ENCODE data around the gene RGR. TPM values are rescaled to one million over a fixed set of nuclear protein-coding genes. Genes with fewer than 3 reads are reported as not detected.
"Not testable (repeated sequence)": the region's sequence is repeated elsewhere in the genome, so short reads cannot be mapped to it uniquely, and the experiment has no call there.

Gene RGR
- total RNA-seq, 2 donors from 2014 or later = not detected

DNA sequence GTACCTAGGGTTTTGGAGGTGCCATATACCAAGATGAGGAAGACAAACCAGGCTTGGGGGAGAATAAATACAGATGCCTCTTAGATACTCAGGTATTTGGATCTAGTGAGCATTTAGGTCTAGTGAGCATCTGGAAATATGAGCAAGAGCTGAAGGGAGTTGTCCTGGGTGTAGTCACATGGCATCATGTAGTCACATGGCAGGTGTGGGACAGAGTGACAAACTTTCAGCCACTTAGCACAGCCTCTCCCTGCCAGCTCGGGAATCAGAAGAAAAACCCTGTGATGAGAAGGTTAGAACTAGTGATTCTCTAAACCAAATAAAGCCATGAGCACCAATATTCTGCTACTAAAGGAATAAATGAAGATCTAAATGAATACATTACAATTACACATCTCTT, 24.3 kb downstream of the RGR start:
- Histone ChIP-seq H3K4me1 (peaks cover 0 to 6% of the 10 kb centered on the region in 2 donors), H3K27ac (no peak overlapping the region), H3K4me3 (no peak overlapping the region), H3K27me3 (no peaks in the 10 kb centered on the region), H3K9me3 (no peaks in the 10 kb centered on the region), H3K36me3 (no peaks in the 10 kb centered on the region)
- TF ChIP-seq, protein P1, sequence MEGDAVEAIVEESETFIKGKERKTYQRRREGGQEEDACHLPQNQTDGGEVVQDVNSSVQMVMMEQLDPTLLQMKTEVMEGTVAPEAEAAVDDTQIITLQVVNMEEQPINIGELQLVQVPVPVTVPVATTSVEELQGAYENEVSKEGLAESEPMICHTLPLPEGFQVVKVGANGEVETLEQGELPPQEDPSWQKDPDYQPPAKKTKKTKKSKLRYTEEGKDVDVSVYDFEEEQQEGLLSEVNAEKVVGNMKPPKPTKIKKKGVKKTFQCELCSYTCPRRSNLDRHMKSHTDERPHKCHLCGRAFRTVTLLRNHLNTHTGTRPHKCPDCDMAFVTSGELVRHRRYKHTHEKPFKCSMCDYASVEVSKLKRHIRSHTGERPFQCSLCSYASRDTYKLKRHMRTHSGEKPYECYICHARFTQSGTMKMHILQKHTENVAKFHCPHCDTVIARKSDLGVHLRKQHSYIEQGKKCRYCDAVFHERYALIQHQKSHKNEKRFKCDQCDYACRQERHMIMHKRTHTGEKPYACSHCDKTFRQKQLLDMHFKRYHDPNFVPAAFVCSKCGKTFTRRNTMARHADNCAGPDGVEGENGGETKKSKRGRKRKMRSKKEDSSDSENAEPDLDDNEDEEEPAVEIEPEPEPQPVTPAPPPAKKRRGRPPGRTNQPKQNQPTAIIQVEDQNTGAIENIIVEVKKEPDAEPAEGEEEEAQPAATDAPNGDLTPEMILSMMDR (IDR thresholded peaks at IDR 0.05) = no peak
- no peak for DNase-seq (ENCODE audit: low spot score)

DNA sequence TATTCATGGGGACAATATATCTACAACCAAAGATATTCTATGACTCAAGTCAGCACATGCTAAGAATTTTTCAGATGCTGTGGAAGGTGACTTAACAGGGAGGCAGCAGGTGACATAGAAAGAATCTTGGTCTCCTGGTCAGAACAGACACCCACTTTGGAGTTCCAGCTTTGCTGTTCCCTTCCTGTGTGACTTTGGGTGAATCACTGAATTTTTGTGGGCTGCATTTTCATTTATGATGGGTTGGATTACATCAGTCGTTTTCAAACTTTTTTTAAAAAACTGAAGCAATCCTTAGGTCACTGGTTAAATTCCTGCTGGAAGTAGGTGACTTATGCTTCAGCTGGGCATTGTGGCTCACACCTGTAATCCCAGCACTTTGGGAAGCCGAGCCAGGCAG, 24.9 kb downstream of the RGR start:
- Histone ChIP-seq H3K4me3 (no peak overlapping the region), H3K4me1 (peaks cover 0 to 2% of the 10 kb centered on the region in 2 donors), H3K36me3 (no peaks in the 10 kb centered on the region), H3K27me3 (no peaks in the 10 kb centered on the region), H3K9me3 (no peaks in the 10 kb centered on the region), H3K27ac (no peak overlapping the region)
- TF ChIP-seq, protein P1 (IDR thresholded peaks at IDR 0.05) = no peak
- no peak for DNase-seq (ENCODE audit: low spot score)

DNA sequence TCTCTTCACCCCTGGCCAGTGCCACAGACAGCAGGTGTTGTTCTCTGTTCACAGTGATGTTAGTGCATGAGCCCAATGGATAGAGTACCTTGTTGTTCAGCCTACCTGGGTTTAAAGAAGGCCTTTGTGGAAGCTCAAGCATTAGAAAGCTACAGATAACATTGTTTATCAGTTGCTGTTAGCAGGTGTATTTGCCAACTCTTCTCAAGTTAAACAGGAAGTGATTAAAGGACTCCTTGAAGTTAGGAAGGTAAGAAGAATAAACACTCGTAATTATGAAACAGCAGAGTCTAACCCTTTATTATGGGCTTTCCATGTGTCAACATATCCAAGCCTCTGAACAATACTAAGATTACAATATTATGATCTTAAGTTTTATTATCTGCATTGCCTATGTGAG, 25.9 kb downstream of the RGR start:
- H3K27ac ChIP-seq = no peak overlapping the region
- H3K36me3 ChIP-seq = no peaks in the 10 kb centered on the region
- no peaks in the 10 kb centered on the region for H3K9me3 ChIP-seq
- no peaks in the 10 kb centered on the region for H3K4me1 ChIP-seq
- H3K4me3 ChIP-seq = no peak overlapping the region
- H3K27me3 ChIP-seq = no peaks in the 10 kb centered on the region
- TF ChIP-seq, protein P1 (IDR thresholded peaks at IDR 0.05) = no peak
- no peak for DNase-seq (ENCODE audit: low spot score)

DNA sequence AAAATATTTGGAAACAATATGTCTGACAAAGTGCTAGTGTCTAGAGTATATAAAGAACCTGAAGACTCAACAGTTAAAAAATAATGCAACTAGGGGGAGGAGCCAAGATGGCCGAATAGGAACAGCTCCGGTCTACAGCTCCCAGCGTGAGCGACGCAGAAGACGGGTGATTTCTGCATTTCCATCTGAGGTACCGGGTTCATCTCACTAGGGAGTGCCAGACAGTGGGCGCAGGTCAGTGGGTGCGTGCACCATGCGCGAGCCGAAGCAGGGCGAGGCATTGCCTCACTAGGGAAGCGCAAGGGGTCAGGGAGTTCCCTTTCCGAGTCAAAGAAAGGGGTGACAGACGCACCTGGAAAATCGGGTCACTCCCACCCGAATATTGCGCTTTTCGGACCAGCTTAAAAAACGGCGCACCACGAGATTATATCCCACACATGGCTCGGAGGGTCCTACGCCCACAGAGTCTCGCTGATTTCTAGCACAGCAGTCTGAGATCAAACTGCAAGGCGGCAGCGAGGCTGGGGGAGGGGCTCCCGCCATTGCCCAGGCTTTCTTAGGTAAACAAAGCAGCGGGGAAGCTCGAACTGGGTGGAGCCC, 35.1 kb downstream of the RGR start:
- not testable (repeated sequence) for H3K9me3 ChIP-seq; H3K4me3 ChIP-seq; DNase-seq (ENCODE audit: low spot score); H3K4me1 ChIP-seq; H3K27ac ChIP-seq; H3K36me3 ChIP-seq; H3K27me3 ChIP-seq

DNA sequence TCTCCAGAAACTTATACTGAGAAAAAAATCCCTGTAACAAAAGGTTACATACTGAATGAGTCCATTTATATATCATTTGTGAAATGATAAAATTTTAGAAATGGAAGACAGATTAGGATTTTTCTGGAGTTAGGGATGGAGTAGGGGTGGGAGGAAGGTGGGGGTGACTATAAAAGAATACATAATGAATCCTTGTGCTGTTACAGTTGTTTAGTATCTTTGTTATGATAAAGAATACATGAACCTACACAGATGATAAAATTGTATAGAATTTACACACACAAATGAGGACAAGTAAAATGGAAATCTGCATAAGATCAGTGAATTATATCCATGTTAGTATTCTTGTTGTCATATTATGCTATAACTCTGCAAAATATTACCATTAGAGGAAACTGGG, 41.8 kb downstream of the RGR start:
- H3K4me1 ChIP-seq = no peaks in the 10 kb centered on the region
- DNase-seq (ENCODE audit: low spot score) = no peak
- TF ChIP-seq, protein P1 (IDR thresholded peaks at IDR 0.05) = no peak
- H3K27ac ChIP-seq = no peak overlapping the region
- H3K9me3 ChIP-seq = no peaks in the 10 kb centered on the region
- H3K27me3 ChIP-seq = no peaks in the 10 kb centered on the region
- H3K4me3 ChIP-seq = no peak overlapping the region
- no peaks in the 10 kb centered on the region for H3K36me3 ChIP-seq

DNA sequence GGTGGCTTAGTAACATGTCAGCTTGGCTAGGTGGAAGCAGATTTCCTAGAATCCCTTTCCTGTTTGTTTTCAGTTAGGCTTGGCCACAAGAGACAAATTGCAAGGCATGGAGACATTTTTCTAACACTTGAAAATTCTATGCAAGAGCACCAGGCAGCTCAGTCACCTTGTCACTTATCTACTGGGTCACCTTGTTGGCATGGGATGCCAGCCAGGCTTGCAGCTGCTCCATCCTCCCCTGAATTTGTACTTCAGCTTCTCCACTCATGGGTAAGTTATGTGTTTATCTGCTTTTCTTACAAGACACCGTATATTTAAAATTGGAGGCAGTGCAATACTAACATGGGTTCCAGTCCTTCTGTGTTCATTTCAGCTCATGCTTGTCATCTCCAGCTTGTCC, 43.3 kb downstream of the RGR start:
- no peaks in the 10 kb centered on the region for H3K36me3 ChIP-seq
- DNase-seq (ENCODE audit: low spot score) = no peak
- TF ChIP-seq, protein P1 (IDR thresholded peaks at IDR 0.05) = no peak
- H3K4me3 ChIP-seq = no peak overlapping the region
- no peaks in the 10 kb centered on the region for H3K4me1 ChIP-seq
- H3K27ac ChIP-seq = no peak overlapping the region
- H3K9me3 ChIP-seq = no peaks in the 10 kb centered on the region
- no peaks in the 10 kb centered on the region for H3K27me3 ChIP-seq
